ENCODE results near the gene SMG6.
A peak's percentile ranks its signal among the peaks of the same experiment; 100 is the strongest.
"Not testable (repeated sequence)": the region's sequence is repeated elsewhere in the genome, so short reads cannot be mapped to it uniquely, and the experiment has no call there.

SMG6 gene

GRCh38 chr17:2267354-2267753 is 36.2 kb downstream of the SMG6 start:
- Histone ChIP-seq H4K20me1 (ENCODE audit: insufficient read depth, low read length) (no peaks in the 10 kb centered on the region), H2AFZ (ENCODE audit: low read length) (no peak overlapping the region), H3K27ac (ENCODE audit: low read depth, low read length, poor library complexity, severe bottlenecking) (peak overlapping the region; percentile 95), H3K4me1 (ENCODE audit: insufficient read depth, low read length, severe bottlenecking) (peaks cover 27% of the 10 kb centered on the region), H3K4me3 (ENCODE audit: low read depth, low read length, poor library complexity, severe bottlenecking) (peak overlapping the region; percentile 48), H3K79me2 (ENCODE audit: insufficient read depth, low read length) (no peaks in the 10 kb centered on the region), H3K4me2 (ENCODE audit: low read length) (peak overlapping the region; percentile 70; the same call in 1 of the 2 replicates), H3F3A (ENCODE audit: insufficient read depth, low read length) (0 out of 2 replicates have a peak, but pooled peaks cover 11% of the 10 kb centered on the region), H3K36me3 (ENCODE audit: insufficient read depth, low read length) (no peaks in the 10 kb centered on the region), H3K27me3 (ENCODE audit: insufficient read depth, low read length) (no peaks in the 10 kb centered on the region), H3K9me2 (ENCODE audit: low read depth, low read length) (no peaks in the 10 kb centered on the region), H3K9me3 (ENCODE audit: low read length) (no peaks in the 10 kb centered on the region), H3K9ac (ENCODE audit: low read length) (peak overlapping the region; percentile 59)
- TF ChIP-seq EZH2 (IDR thresholded peaks at IDR 0.05; ENCODE audit: borderline replicate concordance, low read length) = no peak
- no peak for TF ChIP-seq CTCF (IDR thresholded peaks at IDR 0.05; ENCODE audit: low read length)

- Histone ChIP-seq H2AFZ (ENCODE audit: low read length) (no peak overlapping the region), H3F3A (ENCODE audit: insufficient read depth, low read length) (0 out of 2 replicates have a peak, but pooled peaks cover 11% of the 10 kb centered on the region), H3K4me1 (ENCODE audit: insufficient read depth, low read length, severe bottlenecking) (peaks cover 27% of the 10 kb centered on the region), H4K20me1 (ENCODE audit: insufficient read depth, low read length) (no peaks in the 10 kb centered on the region), H3K79me2 (ENCODE audit: insufficient read depth, low read length) (no peaks in the 10 kb centered on the region), H3K4me3 (ENCODE audit: low read depth, low read length, poor library complexity, severe bottlenecking) (peak overlapping the region; percentile 48), H3K9ac (ENCODE audit: low read length) (peak overlapping the region; percentile 59), H3K9me2 (ENCODE audit: low read depth, low read length) (no peaks in the 10 kb centered on the region), H3K36me3 (ENCODE audit: insufficient read depth, low read length) (0 out of 2 replicates have a peak, but pooled peaks cover 4% of the 10 kb centered on the region), H3K27me3 (ENCODE audit: insufficient read depth, low read length) (no peaks in the 10 kb centered on the region), H3K4me2 (ENCODE audit: low read length) (peak overlapping the region; percentile 70), H3K9me3 (ENCODE audit: low read length) (no peaks in the 10 kb centered on the region), H3K27ac (ENCODE audit: low read depth, low read length, poor library complexity, severe bottlenecking) (peak overlapping the region; percentile 95)
- TF ChIP-seq EZH2 (IDR thresholded peaks at IDR 0.05; ENCODE audit: borderline replicate concordance, low read length) (no peak), CTCF (IDR thresholded peaks at IDR 0.05; ENCODE audit: low read length) (no peak)
Measured at GRCh38 chr17:2266865-2267228, 36.7 kb downstream of the SMG6 start.

- H2AFZ ChIP-seq (ENCODE audit: low read length) = no peak overlapping the region
Measured at GRCh38 chr17:2266045-2266864, 37.3 kb downstream of the SMG6 start.

GRCh38 chr17:2265166-2265565 is 38.4 kb downstream of the SMG6 start:
- H3K4me3 ChIP-seq (ENCODE audit: low read depth, low read length, poor library complexity, severe bottlenecking) = peak overlapping the region; percentile 48
- peak overlapping the region; percentile 95 for H3K27ac ChIP-seq (ENCODE audit: low read depth, low read length, poor library complexity, severe bottlenecking)
- not testable (repeated sequence) for H3K9me2 ChIP-seq (ENCODE audit: low read depth, low read length); H3K9me3 ChIP-seq (ENCODE audit: low read length); H3K79me2 ChIP-seq (ENCODE audit: insufficient read depth, low read length); H3K36me3 ChIP-seq (ENCODE audit: insufficient read depth, low read length); H4K20me1 ChIP-seq (ENCODE audit: insufficient read depth, low read length); H3K27me3 ChIP-seq (ENCODE audit: insufficient read depth, low read length); H2AFZ ChIP-seq (ENCODE audit: low read length)
- 0 out of 2 replicates have a peak, but pooled peaks cover 11% of the 10 kb centered on the region for H3F3A ChIP-seq (ENCODE audit: insufficient read depth, low read length)
- peak overlapping the region; percentile 70 for H3K4me2 ChIP-seq (ENCODE audit: low read length)
- peak overlapping the region; percentile 59 for H3K9ac ChIP-seq (ENCODE audit: low read length)
- peaks cover 32% of the 10 kb centered on the region for H3K4me1 ChIP-seq (ENCODE audit: insufficient read depth, low read length, severe bottlenecking)

More at GRCh38 chr17:2266045-2266864, 37.3 kb downstream of the SMG6 start:
- Histone ChIP-seq H4K20me1 (ENCODE audit: insufficient read depth, low read length) (no peaks in the 10 kb centered on the region), H3K27me3 (ENCODE audit: insufficient read depth, low read length) (no peaks in the 10 kb centered on the region), H3K9me2 (ENCODE audit: low read depth, low read length) (no peaks in the 10 kb centered on the region), H3K4me3 (ENCODE audit: low read depth, low read length, poor library complexity, severe bottlenecking) (peak overlapping the region; percentile 48), H3F3A (ENCODE audit: insufficient read depth, low read length) (0 out of 2 replicates have a peak, but pooled peaks cover 11% of the 10 kb centered on the region), H3K36me3 (ENCODE audit: insufficient read depth, low read length) (0 out of 2 replicates have a peak, but pooled peaks cover 7% of the 10 kb centered on the region), H3K27ac (ENCODE audit: low read depth, low read length, poor library complexity, severe bottlenecking) (peak overlapping the region; percentile 95), H3K79me2 (ENCODE audit: insufficient read depth, low read length) (no peaks in the 10 kb centered on the region), H3K9ac (ENCODE audit: low read length) (peak overlapping the region; percentile 59), H3K9me3 (ENCODE audit: low read length) (no peaks in the 10 kb centered on the region), H3K4me2 (ENCODE audit: low read length) (peak overlapping the region; percentile 70), H3K4me1 (ENCODE audit: insufficient read depth, low read length, severe bottlenecking) (peaks cover 27% of the 10 kb centered on the region)
- TF ChIP-seq EZH2 (IDR thresholded peaks at IDR 0.05; ENCODE audit: borderline replicate concordance, low read length) (no peak), CTCF (IDR thresholded peaks at IDR 0.05; ENCODE audit: low read length) (no peak)

Data from OCI-LY1 (cell line).